ENCODE data around the gene CDK7.

DNA sequence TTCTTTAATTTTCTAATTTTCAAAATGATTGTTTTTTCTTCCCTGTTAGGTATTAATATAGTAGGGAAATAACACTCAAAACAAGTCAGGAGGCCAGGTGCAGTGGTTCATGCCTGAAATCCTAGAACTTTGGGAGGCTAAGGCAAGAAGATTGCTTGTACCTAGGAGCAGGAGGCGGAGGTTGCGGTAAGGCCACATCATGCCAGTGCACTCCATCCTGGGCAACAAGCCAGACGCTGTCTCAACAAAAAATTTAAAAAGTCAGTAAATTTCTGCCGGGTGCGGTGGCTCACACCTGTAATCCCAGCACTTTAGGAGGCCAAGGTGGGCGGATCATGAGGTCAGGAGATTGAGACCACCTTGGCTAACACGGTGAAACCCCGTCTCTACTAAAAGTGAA is 10.2 kb upstream of the CDK7 start:
- TF ChIP-seq BCL11A (tag by site-specific recombination; IDR thresholded peaks at IDR 0.05; ENCODE audit: low read depth), result no peak
- TF ChIP-seq ZNF48 (tag by site-specific recombination; IDR thresholded peaks at IDR 0.05), result no peak
- no peak for TF ChIP-seq KLF8 (tag by site-specific recombination; IDR thresholded peaks at IDR 0.05)

All from HEK293 (cell line).